Neuron (in vitro differentiated cells): ENCODE data around the gene PPM1F.

ENCODE experiments used
- H2AFZ ChIP-seq: one replicate; pipeline ENCODE4 v1.6.1; 2013; ENCODE audit warnings: low read depth, mild to moderate bottlenecking, inconsistent platforms, low read length, moderate library complexity
- H3K27me3 ChIP-seq: one replicate; pipeline ENCODE4 v1.6.1; 2013; ENCODE audit warnings: low read length; ENCODE audit not compliant: insufficient read depth
- H3K36me3 ChIP-seq: one replicate; pipeline ENCODE4 v1.6.1; 2013; ENCODE audit warnings: low read length; ENCODE audit not compliant: insufficient read depth
- H3K4me1 ChIP-seq: one replicate; pipeline ENCODE4 v1.6.1; 2013; ENCODE audit warnings: low read length; ENCODE audit not compliant: insufficient read depth
- H3K4me3 ChIP-seq: 2 replicates; pipeline ENCODE4 v1.5.1; 2013; ENCODE audit warnings: mild to moderate bottlenecking, low read length, moderate library complexity
- H3K9me3 ChIP-seq: one replicate; pipeline ENCODE4 v1.6.1; 2013; ENCODE audit warnings: low read length

Gene PPM1F

GRCh38 chr22:21985214-21985613 is 32.6 kb upstream of the PPM1F start:
- Histone ChIP-seq H3K27me3 (no peaks in the 10 kb centered on the region), H3K9me3 (no peaks in the 10 kb centered on the region), H3K4me1 (peaks cover 17% of the 10 kb centered on the region), H3K4me3 (no peak overlapping the region), H2AFZ (no peak overlapping the region), H3K36me3 (peaks cover 3% of the 10 kb centered on the region)

- H3K36me3 ChIP-seq: peaks cover 3% of the 10 kb centered on the region
- H3K4me3 ChIP-seq: no peak overlapping the region
- no peak overlapping the region for H2AFZ ChIP-seq
- no peaks in the 10 kb centered on the region for H3K27me3 ChIP-seq
- no peaks in the 10 kb centered on the region for H3K9me3 ChIP-seq
- H3K4me1 ChIP-seq: peaks cover 17% of the 10 kb centered on the region
Observed at GRCh38 chr22:21984793-21985192, 32.1 kb upstream of the PPM1F start.

GRCh38 chr22:21982338-21982965 is 29.8 kb upstream of the PPM1F start, which contains the start of gene TOP3B:
Gene TOP3B, minus strand, starts transcription at chr22:21982787. Its CDS starts 7,078 bp downstream, at chr22:21975709.
- no peaks in the 10 kb centered on the region for H3K27me3 ChIP-seq
- H2AFZ ChIP-seq: peak within 1 kb of the TSS; percentile 66
- no peaks in the 10 kb centered on the region for H3K9me3 ChIP-seq
- peaks cover 17% of the 10 kb centered on the region for H3K4me1 ChIP-seq
- H3K4me3 ChIP-seq: peak within 1 kb of the TSS; percentile 74
- H3K36me3 ChIP-seq: peaks cover 11% of the 10 kb centered on the region

GRCh38 chr22:21981874-21982273 is 29.2 kb upstream of the PPM1F start:
- peak overlapping the region; percentile 74 for H3K4me3 ChIP-seq
- H3K4me1 ChIP-seq: peaks cover 17% of the 10 kb centered on the region

GRCh38 chr22:21980547-21980946 is 27.9 kb upstream of the PPM1F start:
- Histone ChIP-seq H3K36me3 (peaks cover 14% of the 10 kb centered on the region), H2AFZ (no peak overlapping the region), H3K27me3 (no peaks in the 10 kb centered on the region), H3K4me3 (no peak overlapping the region), H3K9me3 (no peaks in the 10 kb centered on the region), H3K4me1 (peaks cover 17% of the 10 kb centered on the region)

More at GRCh38 chr22:21981874-21982273, 29.2 kb upstream of the PPM1F start:
- Histone ChIP-seq H3K27me3 (no peaks in the 10 kb centered on the region), H2AFZ (peak overlapping the region; percentile 66), H3K9me3 (no peaks in the 10 kb centered on the region), H3K36me3 (peaks cover 11% of the 10 kb centered on the region)

- Histone ChIP-seq H3K4me1 (peaks cover 17% of the 10 kb centered on the region), H2AFZ (no peak overlapping the region), H3K9me3 (no peaks in the 10 kb centered on the region), H3K27me3 (no peaks in the 10 kb centered on the region), H3K36me3 (peaks cover 32% of the 10 kb centered on the region), H3K4me3 (no peak overlapping the region)
Observed at GRCh38 chr22:21978564-21979386, 26.1 kb upstream of the PPM1F start.

- H3K4me1 ChIP-seq: peaks cover 17% of the 10 kb centered on the region
- no peaks in the 10 kb centered on the region for H3K9me3 ChIP-seq
- H3K27me3 ChIP-seq: no peaks in the 10 kb centered on the region
- no peak overlapping the region for H3K4me3 ChIP-seq
- H2AFZ ChIP-seq: no peak overlapping the region
- H3K36me3 ChIP-seq: peaks cover 40% of the 10 kb centered on the region
Observed at GRCh38 chr22:21977814-21978213, 25.2 kb upstream of the PPM1F start.

- H3K27me3 ChIP-seq: no peaks in the 10 kb centered on the region
Observed at GRCh38 chr22:21975854-21976345, 23.3 kb upstream of the PPM1F start.

GRCh38 chr22:21975273-21975672 is 22.6 kb upstream of the PPM1F start:
- Histone ChIP-seq H3K4me3 (no peak overlapping the region), H3K9me3 (no peaks in the 10 kb centered on the region), H3K36me3 (peaks cover 62% of the 10 kb centered on the region), H2AFZ (no peak overlapping the region), H3K27me3 (no peaks in the 10 kb centered on the region), H3K4me1 (no peaks in the 10 kb centered on the region)

More at GRCh38 chr22:21975854-21976345, 23.3 kb upstream of the PPM1F start:
- Histone ChIP-seq H3K9me3 (no peaks in the 10 kb centered on the region), H2AFZ (no peak overlapping the region), H3K36me3 (peaks cover 58% of the 10 kb centered on the region), H3K4me3 (no peak overlapping the region), H3K4me1 (peaks cover 2% of the 10 kb centered on the region)

GRCh38 chr22:21974058-21974649 is 21.5 kb upstream of the PPM1F start:
- Histone ChIP-seq H3K4me1 (no peaks in the 10 kb centered on the region), H3K36me3 (peaks cover 68% of the 10 kb centered on the region), H3K4me3 (no peak overlapping the region), H3K27me3 (no peaks in the 10 kb centered on the region), H2AFZ (no peak overlapping the region), H3K9me3 (no peaks in the 10 kb centered on the region)

- Histone ChIP-seq H3K36me3 (peaks cover 73% of the 10 kb centered on the region), H3K4me1 (no peaks in the 10 kb centered on the region), H3K9me3 (no peaks in the 10 kb centered on the region), H3K4me3 (no peak overlapping the region), H2AFZ (no peak overlapping the region), H3K27me3 (no peaks in the 10 kb centered on the region)
Observed at GRCh38 chr22:21972806-21973205, 20.2 kb upstream of the PPM1F start.

GRCh38 chr22:21972293-21972779 is 19.7 kb upstream of the PPM1F start:
- Histone ChIP-seq H2AFZ (no peak overlapping the region), H3K27me3 (no peaks in the 10 kb centered on the region), H3K9me3 (no peaks in the 10 kb centered on the region), H3K4me1 (no peaks in the 10 kb centered on the region), H3K36me3 (peaks cover 77% of the 10 kb centered on the region), H3K4me3 (no peak overlapping the region)

GRCh38 chr22:21971858-21972275 is 19.2 kb upstream of the PPM1F start:
- Histone ChIP-seq H3K36me3 (peaks cover 82% of the 10 kb centered on the region), H3K27me3 (no peaks in the 10 kb centered on the region)

More at GRCh38 chr22:21971858-21972275, 19.2 kb upstream of the PPM1F start:
- no peak overlapping the region for H2AFZ ChIP-seq
- no peaks in the 10 kb centered on the region for H3K9me3 ChIP-seq
- no peak overlapping the region for H3K4me3 ChIP-seq
- H3K4me1 ChIP-seq: no peaks in the 10 kb centered on the region
